HepG2 (cell line): ENCODE results near the gene C2orf78. TPM values are rescaled to one million over a fixed set of nuclear protein-coding genes. Genes with fewer than 3 reads are reported as not detected.
A peak's percentile ranks its signal among the peaks of the same experiment; 100 is the strongest.

Experiments used
- CCDC6 ChIP-seq: sonication (generic); formaldehyde crosslinking; IDR thresholded peaks from 2 replicates; pipeline ENCODE4 v1.8.1; 2022; ENCODE audit warnings: mild to moderate bottlenecking, missing genetic modification reagents, moderate library complexity
- CENPT ChIP-seq: sonication (generic); formaldehyde crosslinking; IDR thresholded peaks from 2 replicates; pipeline ENCODE4 v1.8.0; 2022; ENCODE audit warnings: low read depth, mild to moderate bottlenecking, moderate library complexity, missing genetic modification reagents
- FLYWCH1 ChIP-seq: sonication (generic); formaldehyde crosslinking; IDR thresholded peaks from 2 replicates; pipeline ENCODE4 v1.8.1; 2023; ENCODE audit warnings: mild to moderate bottlenecking, missing genetic modification reagents
- GABPA ChIP-seq, 2 experiments: IDR thresholded peaks; 2 replicates each; pipeline ENCODE4 v1.6.1; 2011 to 2016; ENCODE audit warnings: low read depth in 2 of 2, low read length in 1 of 2, missing biosample characterization in 1 of 2, missing genetic modification characterization in 1 of 2
- GFI1 ChIP-seq: sonication (generic); formaldehyde crosslinking; IDR thresholded peaks from 2 replicates; pipeline ENCODE4 v1.5.0; 2020; ENCODE audit warnings: missing genetic modification reagents, mild to moderate bottlenecking, borderline replicate concordance
- HOXA9 ChIP-seq: sonication (generic); formaldehyde crosslinking; IDR thresholded peaks from 2 replicates; pipeline ENCODE4 v1.8.1; 2022; ENCODE audit warnings: missing genetic modification reagents, mild to moderate bottlenecking, moderate library complexity, borderline replicate concordance
- IRF2 ChIP-seq: IDR thresholded peaks from 2 replicates; pipeline ENCODE4 v1.6.1; 2018; ENCODE audit warnings: missing genetic modification reagents, missing compliant biosample characterization
- MAZ ChIP-seq, 2 experiments: sonication (generic) in 1 of 2; formaldehyde crosslinking in 1 of 2; IDR thresholded peaks; 2 replicates each; pipeline versions ENCODE4 v1.5.0 to v1.6.1; 2012 to 2020; ENCODE audit warnings: low read depth in 2 of 2, mild to moderate bottlenecking in 2 of 2, borderline replicate concordance in 1 of 2, improper control_type of control experiment in 1 of 2, low read length in 1 of 2, missing genetic modification reagents in 1 of 2, moderate library complexity in 1 of 2
- POLR2A ChIP-seq, 2 experiments: IDR thresholded peaks; 2 replicates each; pipeline ENCODE4 v1.6.1; 2011; ENCODE audit warnings: low read depth in 2 of 2, low read length in 2 of 2, mild to moderate bottlenecking in 1 of 2, moderate library complexity in 1 of 2; ENCODE audit not compliant: insufficient read depth in 1 of 2
- SETDB1 ChIP-seq: sonication (generic); formaldehyde crosslinking; IDR thresholded peaks from 2 replicates; pipeline ENCODE4 v1.5.1; 2020; ENCODE audit warnings: missing genetic modification reagents, mild to moderate bottlenecking, borderline replicate concordance
- TBP ChIP-seq: sonication (generic); formaldehyde crosslinking; IDR thresholded peaks from 2 replicates; pipeline ENCODE4 v1.5.0; 2020; ENCODE audit warnings: missing genetic modification reagents
- ZBTB43 ChIP-seq: sonication (generic); formaldehyde crosslinking; conservative IDR thresholded peaks from 2 replicates; pipeline ENCODE4 v1.4.0; 2020; ENCODE audit warnings: missing genetic modification reagents
- ZEB1 ChIP-seq: IDR thresholded peaks from 2 replicates; pipeline ENCODE4 v1.6.1; 2012; ENCODE audit warnings: mild to moderate bottlenecking, low read depth, inconsistent platforms; ENCODE audit not compliant: insufficient replicate concordance
- ZFP62 ChIP-seq: sonication (generic); formaldehyde crosslinking; IDR thresholded peaks from 2 replicates; pipeline ENCODE4 v1.4.0; 2020; ENCODE audit warnings: missing genetic modification reagents
- ZNF512B ChIP-seq: sonication (generic); formaldehyde crosslinking; IDR thresholded peaks from 2 replicates; pipeline ENCODE4 v1.5.1; 2020; ENCODE audit warnings: missing genetic modification reagents, mild to moderate bottlenecking, borderline replicate concordance
- ZNF841 ChIP-seq: sonication (generic); formaldehyde crosslinking; IDR thresholded peaks from 2 replicates; pipeline ENCODE4 v1.8.1; 2023; ENCODE audit warnings: missing genetic modification reagents, borderline replicate concordance
- ZSCAN29 ChIP-seq: sonication (generic); formaldehyde crosslinking; conservative IDR thresholded peaks from 2 replicates; pipeline ENCODE4 v1.4.0; 2020; ENCODE audit warnings: mild to moderate bottlenecking, missing genetic modification reagents
- polyA plus RNA-seq, 8 experiments: library from polyadenylated mRNA; depleted of rRNA in 3 of 8; stranded (reverse) in 7 of 8; unstranded in 1 of 8; fragments of >200 nt; fragmentation: Illumina TruSeq in 4 of 8; extraction: Trizol in 4 of 8; gene quantifications; 2 replicates each; pipeline versions ENCODE4 v1.2.1 to v1.2.3, GENCODE V29; 2011 to 2016; ENCODE audit warnings: low read depth in 4 of 8, missing spikeins in 1 of 8, mixed read lengths in 1 of 8; ENCODE audit not compliant: insufficient read depth in 1 of 8
- total RNA-seq, 5 experiments: library from RNA; depleted of rRNA; stranded (reverse); fragments of >200 nt; fragmentation: Illumina TruSeq; extraction: Trizol; gene quantifications; 2 replicates each; pipeline ENCODE4 v1.2.3, GENCODE V29; 2016; ENCODE audit warnings: low read depth in 1 of 5
- TF ChIP-seq, protein P1 (sequence below): sonication (generic); formaldehyde crosslinking; IDR thresholded peaks from 2 replicates; pipeline ENCODE4 v1.9.0; 2021; ENCODE audit warnings: mild to moderate bottlenecking, missing genetic modification reagents

C2orf78 gene
- total and polyA plus RNA-seq, 2 of the 13 experiments (the other 11 are each of a cell fraction or from before 2014, with no cell fraction given), result not detected

GRCh38 chr2:73779467-73780236 is 4.3 kb upstream of the C2orf78 start, which contains the start of gene DUSP11 (continued):
- TF ChIP-seq ZNF512B, result no peak
- no peak for TF ChIP-seq GABPA (IDR thresholded peaks at IDR 0.05; ENCODE audit: low read depth, low read length)
- TF ChIP-seq GABPA (CRISPR knock-in tag; IDR thresholded peaks at IDR 0.05; ENCODE audit: low read depth), result peak; percentile 71
- TF ChIP-seq ZNF841 (CRISPR knock-in tag), result no peak
- TF ChIP-seq TBP, result no peak
- no peak for TF ChIP-seq MAZ (IDR thresholded peaks at IDR 0.05; ENCODE audit: borderline replicate concordance, low read depth, low read length)
- peak; percentile 55; the same call in 1 of the 2 replicates for TF ChIP-seq MAZ (CRISPR knock-in tag; IDR thresholded peaks at IDR 0.05; ENCODE audit: low read depth)
- no peak for TF ChIP-seq HOXA9 (CRISPR knock-in tag)
- no peak for TF ChIP-seq ZFP62 (CRISPR knock-in tag)
- TF ChIP-seq FLYWCH1, result no peak
- TF ChIP-seq IRF2 (CRISPR knock-in tag), result peak; percentile 80; the same call in 1 of the 2 replicates
- no peak; the same call in 1 of the 2 replicates for TF ChIP-seq CCDC6 (CRISPR knock-in tag)
- no peak for TF ChIP-seq ZSCAN29 (CRISPR knock-in tag)
- no peak for TF ChIP-seq ZBTB43 (CRISPR knock-in tag)
- no peak for TF ChIP-seq SETDB1 (CRISPR knock-in tag)
- TF ChIP-seq GFI1 (CRISPR knock-in tag), result peak; percentile 68; the same call in 1 of the 2 replicates
- TF ChIP-seq, protein P1, sequence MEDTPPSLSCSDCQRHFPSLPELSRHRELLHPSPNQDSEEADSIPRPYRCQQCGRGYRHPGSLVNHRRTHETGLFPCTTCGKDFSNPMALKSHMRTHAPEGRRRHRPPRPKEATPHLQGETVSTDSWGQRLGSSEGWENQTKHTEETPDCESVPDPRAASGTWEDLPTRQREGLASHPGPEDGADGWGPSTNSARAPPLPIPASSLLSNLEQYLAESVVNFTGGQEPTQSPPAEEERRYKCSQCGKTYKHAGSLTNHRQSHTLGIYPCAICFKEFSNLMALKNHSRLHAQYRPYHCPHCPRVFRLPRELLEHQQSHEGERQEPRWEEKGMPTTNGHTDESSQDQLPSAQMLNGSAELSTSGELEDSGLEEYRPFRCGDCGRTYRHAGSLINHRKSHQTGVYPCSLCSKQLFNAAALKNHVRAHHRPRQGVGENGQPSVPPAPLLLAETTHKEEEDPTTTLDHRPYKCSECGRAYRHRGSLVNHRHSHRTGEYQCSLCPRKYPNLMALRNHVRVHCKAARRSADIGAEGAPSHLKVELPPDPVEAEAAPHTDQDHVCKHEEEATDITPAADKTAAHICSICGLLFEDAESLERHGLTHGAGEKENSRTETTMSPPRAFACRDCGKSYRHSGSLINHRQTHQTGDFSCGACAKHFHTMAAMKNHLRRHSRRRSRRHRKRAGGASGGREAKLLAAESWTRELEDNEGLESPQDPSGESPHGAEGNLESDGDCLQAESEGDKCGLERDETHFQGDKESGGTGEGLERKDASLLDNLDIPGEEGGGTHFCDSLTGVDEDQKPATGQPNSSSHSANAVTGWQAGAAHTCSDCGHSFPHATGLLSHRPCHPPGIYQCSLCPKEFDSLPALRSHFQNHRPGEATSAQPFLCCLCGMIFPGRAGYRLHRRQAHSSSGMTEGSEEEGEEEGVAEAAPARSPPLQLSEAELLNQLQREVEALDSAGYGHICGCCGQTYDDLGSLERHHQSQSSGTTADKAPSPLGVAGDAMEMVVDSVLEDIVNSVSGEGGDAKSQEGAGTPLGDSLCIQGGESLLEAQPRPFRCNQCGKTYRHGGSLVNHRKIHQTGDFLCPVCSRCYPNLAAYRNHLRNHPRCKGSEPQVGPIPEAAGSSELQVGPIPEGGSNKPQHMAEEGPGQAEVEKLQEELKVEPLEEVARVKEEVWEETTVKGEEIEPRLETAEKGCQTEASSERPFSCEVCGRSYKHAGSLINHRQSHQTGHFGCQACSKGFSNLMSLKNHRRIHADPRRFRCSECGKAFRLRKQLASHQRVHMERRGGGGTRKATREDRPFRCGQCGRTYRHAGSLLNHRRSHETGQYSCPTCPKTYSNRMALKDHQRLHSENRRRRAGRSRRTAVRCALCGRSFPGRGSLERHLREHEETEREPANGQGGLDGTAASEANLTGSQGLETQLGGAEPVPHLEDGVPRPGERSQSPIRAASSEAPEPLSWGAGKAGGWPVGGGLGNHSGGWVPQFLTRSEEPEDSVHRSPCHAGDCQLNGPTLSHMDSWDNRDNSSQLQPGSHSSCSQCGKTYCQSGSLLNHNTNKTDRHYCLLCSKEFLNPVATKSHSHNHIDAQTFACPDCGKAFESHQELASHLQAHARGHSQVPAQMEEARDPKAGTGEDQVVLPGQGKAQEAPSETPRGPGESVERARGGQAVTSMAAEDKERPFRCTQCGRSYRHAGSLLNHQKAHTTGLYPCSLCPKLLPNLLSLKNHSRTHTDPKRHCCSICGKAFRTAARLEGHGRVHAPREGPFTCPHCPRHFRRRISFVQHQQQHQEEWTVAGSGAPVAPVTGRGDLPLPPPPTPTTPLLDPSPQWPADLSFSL (CRISPR knock-in tag), result no peak
- TF ChIP-seq POLR2A (IDR thresholded peaks at IDR 0.05; ENCODE audit: insufficient read depth in 1 of 2, low read depth in 2 of 2, low read length in 2 of 2), result peak; percentile 85 to 98
- no peak for TF ChIP-seq CENPT
- no peak for TF ChIP-seq ZEB1
